ENCODE data around the gene PABPN1L. TPM values are rescaled to one million over a fixed set of nuclear protein-coding genes. Genes with fewer than 3 reads are reported as not detected.

The PABPN1L gene
- total and polyA plus RNA-seq, 4 experiments from 2014 or later = not detected

DNA sequence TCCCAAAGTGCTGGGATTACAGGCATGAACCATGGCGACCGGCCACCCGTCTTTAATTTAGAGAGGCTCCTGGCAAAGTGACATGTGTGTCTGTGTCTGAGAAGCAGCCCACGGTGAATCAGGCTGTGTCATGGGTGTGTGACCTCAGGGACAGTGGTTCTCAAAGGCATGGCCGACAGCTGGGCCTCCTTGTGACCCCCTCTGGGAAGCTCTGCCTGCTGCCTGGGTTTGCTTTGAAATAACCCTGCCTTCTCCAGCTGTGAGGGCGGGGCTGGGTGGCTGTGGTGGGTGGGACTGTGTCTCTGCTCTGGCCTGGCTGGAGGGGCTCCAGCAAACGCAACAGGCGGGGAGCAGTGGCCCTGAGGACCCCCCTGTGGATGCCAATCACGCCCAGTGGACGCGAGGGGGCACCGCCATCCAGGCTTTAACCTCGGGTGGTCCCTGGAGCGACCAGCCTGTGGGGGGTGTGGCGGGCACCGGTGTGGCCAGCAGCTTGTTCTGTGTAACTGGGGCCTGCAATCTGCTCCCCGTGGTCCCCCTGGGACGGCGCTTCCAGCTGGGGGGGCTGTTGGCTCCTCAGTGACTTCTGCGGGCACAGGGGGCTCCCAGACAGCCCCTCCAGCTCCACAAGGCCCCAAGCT lies 46.0 kb downstream of the PABPN1L start:
- no peak overlapping the region for H3K27ac Mint-ChIP-seq
- no peak overlapping the region for H3K4me3 Mint-ChIP-seq
- peaks cover 0 to 4% of the 10 kb centered on the region in 2 donors for H3K36me3 Mint-ChIP-seq
- intact Hi-C loops (cut with micrococcal nuclease) = no loop called here
- Histone ChIP-seq H3K4me3 (ENCODE audit: low read length in 2 of 2) (no peak overlapping the region), H3K9me3 (ENCODE audit: control insufficient read depth in 1 of 2, low read length in 2 of 2) (no peaks in the 10 kb centered on the region), H3K36me3 (ENCODE audit: insufficient read depth, low read length) (no peaks in the 10 kb centered on the region), H3K4me1 (ENCODE audit: insufficient read depth, low read length) (no peaks in the 10 kb centered on the region), H3K27ac (ENCODE audit: low read depth, low read length) (no peak overlapping the region), H3K27me3 (ENCODE audit: insufficient read depth, low read length) (no peaks in the 10 kb centered on the region)
- no peak for DNase-seq
- ChIA-PET POLR2A (ENCODE audit: partially characterized antibody) (interaction anchor here (1.2 kb wide), 1 partner anchor 9 kb away, joined by 4 read pairs; the partner anchor contains the start of gene APRT), CTCF (ENCODE audit: partially characterized antibody) (no interaction called here)
- H3K9me3 Mint-ChIP-seq = no peaks in the 10 kb centered on the region
- no peaks in the 10 kb centered on the region for H3K4me1 Mint-ChIP-seq
- H3K27me3 Mint-ChIP-seq = no peaks in the 10 kb centered on the region

GRCh38 chr16:88819126-88819525 lies 47.3 kb downstream of the PABPN1L start:
- Histone ChIP-seq H3K27me3 (ENCODE audit: insufficient read depth, low read length) (no peaks in the 10 kb centered on the region), H3K4me3 (ENCODE audit: low read length in 2 of 2) (no peak overlapping the region), H3K36me3 (ENCODE audit: insufficient read depth, low read length) (no peaks in the 10 kb centered on the region), H3K4me1 (ENCODE audit: insufficient read depth, low read length) (no peaks in the 10 kb centered on the region), H3K9me3 (ENCODE audit: control insufficient read depth in 1 of 2, low read length in 2 of 2) (no peaks in the 10 kb centered on the region), H3K27ac (ENCODE audit: low read depth, low read length) (no peak overlapping the region)
- POLR2A ChIA-PET (ENCODE audit: partially characterized antibody) = no interaction called here
- Mint-ChIP-seq H3K36me3 (peaks cover 0 to 4% of the 10 kb centered on the region in 2 donors), H3K27me3 (no peaks in the 10 kb centered on the region), H3K27ac (no peak overlapping the region), H3K4me1 (no peaks in the 10 kb centered on the region), H3K4me3 (no peak overlapping the region), H3K9me3 (no peaks in the 10 kb centered on the region)
- CTCF ChIA-PET (ENCODE audit: partially characterized antibody) = interaction anchor here (3.0 kb wide), 1 partner anchor 39 kb away, joined by 11 read pairs; the partner anchor contains the start of gene TRAPPC2L
- no peak for DNase-seq
- intact Hi-C loops (cut with micrococcal nuclease) = no loop called here

DNA sequence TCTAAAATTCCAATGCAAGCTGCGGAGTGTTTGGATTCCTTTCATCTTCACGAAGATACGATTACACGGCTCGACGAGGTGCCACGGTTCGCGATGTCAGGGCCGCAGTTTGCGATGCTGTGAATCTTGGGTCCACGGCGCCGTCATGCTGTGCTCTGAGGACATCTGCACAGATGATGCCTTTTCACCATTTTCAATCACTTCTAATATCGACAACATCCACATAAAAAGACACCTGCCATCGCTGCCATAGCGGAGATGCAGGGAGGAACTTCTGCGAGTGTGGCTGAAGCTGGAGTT lies 47.9 kb downstream of the PABPN1L start:
- intact Hi-C loops (cut with micrococcal nuclease) = no loop called here
- Mint-ChIP-seq H3K36me3 (peaks cover 0 to 4% of the 10 kb centered on the region in 2 donors), H3K27ac (no peak overlapping the region), H3K27me3 (no peaks in the 10 kb centered on the region), H3K4me1 (peaks cover 0 to 4% (median 3%) of the 10 kb centered on the region in 4 donors), H3K4me3 (no peak overlapping the region), H3K9me3 (no peaks in the 10 kb centered on the region)
- Histone ChIP-seq H3K27me3 (ENCODE audit: insufficient read depth, low read length) (no peaks in the 10 kb centered on the region), H3K36me3 (ENCODE audit: insufficient read depth, low read length) (no peaks in the 10 kb centered on the region), H3K9me3 (ENCODE audit: control insufficient read depth in 1 of 2, low read length in 2 of 2) (no peaks in the 10 kb centered on the region), H3K4me3 (ENCODE audit: low read length in 2 of 2) (no peak overlapping the region), H3K27ac (ENCODE audit: low read depth, low read length) (no peak overlapping the region), H3K4me1 (ENCODE audit: insufficient read depth, low read length) (no peaks in the 10 kb centered on the region)
- ChIA-PET CTCF (ENCODE audit: partially characterized antibody) (interaction anchor here (1.4 to 3.0 kb wide), 2 partner anchors 39 to 81 kb away, joined by 5 to 11 read pairs; partner anchors contain the start of gene TRAPPC2L), POLR2A (ENCODE audit: partially characterized antibody) (interaction anchor here (1.0 kb wide), 1 partner anchor 38 kb away, joined by 3 read pairs; no protein-coding TSS in a partner anchor)
- no peak for DNase-seq

GRCh38 chr16:88817785-88818574 lies 48.5 kb downstream of the PABPN1L start:
- Histone ChIP-seq H3K4me3 (ENCODE audit: low read length in 2 of 2) (no peak overlapping the region), H3K9me3 (ENCODE audit: control insufficient read depth in 1 of 2, low read length in 2 of 2) (no peaks in the 10 kb centered on the region), H3K27ac (ENCODE audit: low read depth, low read length) (no peak overlapping the region), H3K4me1 (ENCODE audit: insufficient read depth, low read length) (no peaks in the 10 kb centered on the region), H3K27me3 (ENCODE audit: insufficient read depth, low read length) (no peaks in the 10 kb centered on the region), H3K36me3 (ENCODE audit: insufficient read depth, low read length) (no peaks in the 10 kb centered on the region)
- Mint-ChIP-seq H3K4me1 (peaks cover 0 to 4% (median 3%) of the 10 kb centered on the region in 4 donors), H3K36me3 (peaks cover 0 to 3% of the 10 kb centered on the region in 2 donors), H3K9me3 (no peaks in the 10 kb centered on the region), H3K27ac (no peak overlapping the region), H3K4me3 (no peak overlapping the region), H3K27me3 (no peaks in the 10 kb centered on the region)
- ChIA-PET POLR2A (ENCODE audit: partially characterized antibody) (interaction anchor here (1.0 kb wide), 1 partner anchor 37 kb away, joined by 3 read pairs; no protein-coding TSS in a partner anchor), CTCF (ENCODE audit: partially characterized antibody) (interaction anchor here (1.3 to 3.0 kb wide), 3 partner anchors 40 to 349 kb away, joined by 3 to 11 read pairs (median 5); partner anchors contain the start of gene TRAPPC2L)
- intact Hi-C loops (cut with micrococcal nuclease) = no loop called here
- DNase-seq = no peak

GRCh38 chr16:88816736-88817535 lies 49.5 kb downstream of the PABPN1L start:
- Histone ChIP-seq H3K36me3 (ENCODE audit: insufficient read depth, low read length) (no peaks in the 10 kb centered on the region), H3K4me3 (ENCODE audit: low read length in 2 of 2) (no peak overlapping the region), H3K4me1 (ENCODE audit: insufficient read depth, low read length) (no peaks in the 10 kb centered on the region), H3K27ac (ENCODE audit: low read depth, low read length) (no peak overlapping the region), H3K9me3 (ENCODE audit: control insufficient read depth in 1 of 2, low read length in 2 of 2) (no peaks in the 10 kb centered on the region), H3K27me3 (ENCODE audit: insufficient read depth, low read length) (no peaks in the 10 kb centered on the region)
- no peak for DNase-seq
- Mint-ChIP-seq H3K27ac (no peak overlapping the region), H3K4me3 (no peak overlapping the region), H3K27me3 (no peaks in the 10 kb centered on the region), H3K36me3 (peaks cover 0 to under 1% of the 10 kb centered on the region in 2 donors), H3K9me3 (no peaks in the 10 kb centered on the region), H3K4me1 (peaks cover under 1 to 8% (median 4%) of the 10 kb centered on the region in 4 donors)
- intact Hi-C loops (cut with micrococcal nuclease) = loop anchor here (1.0 kb wide), 1 partner anchor 399 kb away; no protein-coding TSS in a partner anchor
- CTCF ChIA-PET (ENCODE audit: partially characterized antibody) = interaction anchor here (1.2 to 3.0 kb wide), 4 partner anchors 18 to 350 kb away, joined by 3 to 11 read pairs (median 4); partner anchors contain the start of gene TRAPPC2L
- POLR2A ChIA-PET (ENCODE audit: partially characterized antibody) = interaction anchor here (1.1 kb wide), 1 partner anchor 40 kb away, joined by 3 read pairs; the partner anchor contains the start of genes GALNS and TRAPPC2L

DNA sequence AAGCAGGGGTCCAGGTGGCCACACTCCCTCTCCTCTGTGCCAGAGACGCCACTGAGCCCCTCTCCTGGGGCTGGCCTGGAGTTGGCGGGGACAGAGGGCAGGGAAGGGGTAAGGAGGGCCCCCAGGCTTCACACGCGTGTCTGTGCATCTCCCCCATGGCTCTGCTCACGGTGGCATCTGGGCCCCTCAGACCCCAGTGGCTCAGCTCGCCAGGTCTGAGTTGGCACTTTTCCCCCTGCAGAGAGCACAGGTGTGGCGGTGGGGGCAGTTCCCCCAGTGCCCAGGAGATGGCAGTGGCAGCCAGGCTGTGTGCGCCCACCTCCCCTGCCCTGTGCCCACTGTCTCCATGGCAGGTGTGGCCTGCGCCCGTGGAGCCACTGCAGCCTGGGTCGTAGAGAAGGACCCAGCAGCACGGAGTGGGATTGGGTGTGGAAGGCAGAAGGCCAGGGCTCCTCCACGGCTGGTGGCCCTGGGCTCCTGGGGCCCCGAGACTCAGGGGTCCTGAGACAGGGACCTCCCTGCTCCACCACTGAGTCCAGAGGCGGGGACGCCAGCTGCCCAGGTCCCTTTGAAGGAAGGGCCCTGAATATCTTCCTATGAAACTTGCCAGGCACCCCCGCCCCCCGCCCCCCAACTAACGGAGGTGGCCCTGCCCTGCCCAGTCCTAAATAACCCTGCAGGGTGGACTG lies 50.4 kb downstream of the PABPN1L start:
- intact Hi-C loops (cut with micrococcal nuclease) = loop anchor here (1.0 kb wide), 1 partner anchor 400 kb away; no protein-coding TSS in a partner anchor
- Histone ChIP-seq H3K4me1 (ENCODE audit: insufficient read depth, low read length) (peaks cover 1% of the 10 kb centered on the region), H3K9me3 (ENCODE audit: control insufficient read depth in 1 of 2, low read length in 2 of 2) (no peaks in the 10 kb centered on the region), H3K36me3 (ENCODE audit: insufficient read depth, low read length) (no peaks in the 10 kb centered on the region), H3K27me3 (ENCODE audit: insufficient read depth, low read length) (no peaks in the 10 kb centered on the region), H3K27ac (ENCODE audit: low read depth, low read length) (no peak overlapping the region), H3K4me3 (ENCODE audit: low read length in 2 of 2) (no peak overlapping the region)
- CTCF ChIA-PET (ENCODE audit: partially characterized antibody) = interaction anchor here (0.7 to 3.0 kb wide), 4 partner anchors 18 to 348 kb away, joined by 3 to 11 read pairs (median 5); partner anchors contain the start of genes GALNS and TRAPPC2L
- Mint-ChIP-seq H3K9me3 (no peaks in the 10 kb centered on the region), H3K4me3 (no peak overlapping the region), H3K4me1 (peaks cover 1 to 12% (median 5%) of the 10 kb centered on the region in 4 donors), H3K27me3 (no peaks in the 10 kb centered on the region), H3K36me3 (peaks cover 0 to 2% of the 10 kb centered on the region in 2 donors), H3K27ac (no peak overlapping the region)
- peak in 3 of 5 donors; percentile 40 to 43 (median 42) for DNase-seq
- POLR2A ChIA-PET (ENCODE audit: partially characterized antibody) = interaction anchor here (0.6 to 1.1 kb wide), 3 partner anchors 41 to 400 kb away, joined by 3 to 4 read pairs (median 3); partner anchors contain the start of genes GALNS and TRAPPC2L

Data from CD4-positive, alpha-beta memory T cell (primary cell).